Smooth muscle cell (in vitro differentiated cells): ENCODE results near the gene TECPR2. TPM values are rescaled to one million over a fixed set of nuclear protein-coding genes. Genes with fewer than 3 reads are reported as not detected.
"Not testable (repeated sequence)": the region's sequence is repeated elsewhere in the genome, so short reads cannot be mapped to it uniquely, and the experiment has no call there.

Source experiments
- DNase-seq: peaks from one replicate; lab custom pipeline; 2025; ENCODE audit not compliant: unreplicated experiment; lab: John Stamatoyannopoulos, UW
- H2AFZ ChIP-seq: fragments of 200-600 bp; sonication (generic); 2 replicates; pipeline ENCODE4 v1.6.0; 2016; ENCODE audit warnings: antibody characterized with exemption, low read depth, mild to moderate bottlenecking
- H3F3A ChIP-seq: fragments of 200-600 bp; sonication (generic); 2 replicates; pipeline ENCODE4 v1.6.0; 2017; ENCODE audit warnings: antibody characterized with exemption, low read depth
- H3K27ac ChIP-seq: fragments of 200-600 bp; sonication (generic); 2 replicates; pipeline ENCODE4 v1.5.1; 2016; ENCODE audit warnings: low read depth, mild to moderate bottlenecking
- H3K27me3 ChIP-seq: fragments of 200-600 bp; sonication (generic); 2 replicates; pipeline ENCODE4 v1.6.1; 2016; ENCODE audit warnings: low read depth, mild to moderate bottlenecking
- H3K36me3 ChIP-seq: fragments of 200-600 bp; sonication (generic); 2 replicates; pipeline ENCODE4 v1.5.1; 2016; ENCODE audit warnings: low read depth
- H3K4me1 ChIP-seq: fragments of 200-600 bp; sonication (generic); 2 replicates; pipeline ENCODE4 v1.5.1; 2016; ENCODE audit warnings: low read depth
- H3K4me2 ChIP-seq: fragments of 200-600 bp; sonication (generic); 2 replicates; pipeline ENCODE4 v1.6.0; 2016; ENCODE audit warnings: mild to moderate bottlenecking
- H3K4me3 ChIP-seq: fragments of 200-600 bp; sonication (generic); 2 replicates; pipeline ENCODE4 v1.5.1; 2016; ENCODE audit warnings: mild to moderate bottlenecking
- H3K79me2 ChIP-seq: fragments of 200-600 bp; sonication (generic); 2 replicates; pipeline ENCODE4 v1.6.0; 2016; ENCODE audit warnings: low read depth, mild to moderate bottlenecking
- H3K9ac ChIP-seq: fragments of 200-600 bp; sonication (generic); 2 replicates; pipeline ENCODE4 v1.6.0; 2016; ENCODE audit warnings: low read depth
- H3K9me3 ChIP-seq: fragments of 200-600 bp; sonication (generic); replicated peaks from 2 replicates; pipeline ENCODE4 v1.5.1; 2016; ENCODE audit warnings: low read depth
- H4K20me1 ChIP-seq: fragments of 200-600 bp; sonication (generic); 2 replicates; pipeline ENCODE4 v1.6.0; 2016; ENCODE audit warnings: low read depth
- CTCF ChIP-seq: fragments of 200-600 bp; sonication (generic); IDR thresholded peaks from 2 replicates; pipeline ENCODE4 v1.5.1; 2017; ENCODE audit warnings: borderline replicate concordance, mild to moderate bottlenecking, antibody characterized with exemption; ENCODE audit not compliant: insufficient read depth, poor library complexity, severe bottlenecking
- WGBS: methylation state at CpG from one replicate; pipeline ENCODE4 v1.1.7; 2016; ENCODE audit warnings: low lambda C conversion rate; 5-methylcytosine and 5-hydroxymethylcytosine counted together
- microRNA-seq: library from miRNA; unstranded; fragments of <30 nt; microRNA quantifications from one replicate; pipeline ENCODE4, GENCODE V29; 2016; ENCODE audit warnings: borderline number of aligned reads
- polyA plus RNA-seq: library from polyadenylated mRNA; unstranded; fragments of >200 nt; fragmentation: Nextera tagmentation; extraction: Ambion mirVana; gene quantifications from 2 replicates; pipeline ENCODE4 v1.2.1, GENCODE V29; 2016
- small RNA-seq: library from RNA; depleted of rRNA; stranded (forward); fragments of <200 nt; gene quantifications from one replicate; pipeline ENCODE3, GENCODE V24; 2014
- total RNA-seq: library from RNA; depleted of rRNA; stranded (reverse); fragments of >200 nt; gene quantifications from 2 replicates; pipeline ENCODE4 v1.2.3, GENCODE V29; 2014

TECPR2 gene
- total and polyA plus RNA-seq, 2 experiments from 2014 or later = 11.0 to 12.2 TPM

GRCh38 chr14:102548616-102549240 is 186.0 kb downstream of the TECPR2 start:
- Histone ChIP-seq H3K4me1 (peaks cover 20% of the 10 kb centered on the region), H3K27me3 (peaks cover 9% of the 10 kb centered on the region), H4K20me1 (no peaks in the 10 kb centered on the region), H3K9ac (no peak overlapping the region), H3K9me3 (no peaks in the 10 kb centered on the region), H3K4me2 (no peak overlapping the region), H2AFZ (no peak overlapping the region), H3K36me3 (no peaks in the 10 kb centered on the region), H3K4me3 (no peak overlapping the region), H3K79me2 (no peaks in the 10 kb centered on the region), H3F3A (peaks cover 7% of the 10 kb centered on the region), H3K27ac (no peak overlapping the region)
- 62% methylated on average over 3 of the region's 3 CpGs for WGBS
- no peak for DNase-seq
- TF ChIP-seq CTCF = no peak

DNA sequence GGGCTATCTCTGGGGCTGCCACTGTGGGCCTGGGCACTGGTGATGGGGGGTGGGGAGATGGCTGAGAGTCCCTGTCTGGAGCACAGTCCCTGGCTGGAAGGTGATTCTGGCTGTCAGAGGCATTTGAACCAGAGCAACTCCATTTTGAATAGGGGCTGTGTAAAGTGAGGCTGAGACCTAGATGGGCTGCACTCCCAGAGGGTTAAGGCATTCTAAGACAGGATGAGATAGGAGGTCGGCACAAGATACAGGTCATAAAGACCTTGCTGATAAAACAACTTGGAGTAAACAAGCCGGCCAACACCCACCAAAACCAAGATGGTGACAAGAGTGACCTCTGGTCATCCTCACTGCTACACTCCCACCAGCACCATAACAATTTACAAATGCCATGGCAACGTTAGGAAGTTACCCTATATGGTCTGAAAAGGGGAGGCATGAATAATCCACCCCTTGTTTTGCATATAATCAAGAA is 188.2 kb downstream of the TECPR2 start:
- H3K4me1 ChIP-seq = peaks cover 12% of the 10 kb centered on the region

More for the DNA sequence above, 188.2 kb downstream of the TECPR2 start:
- not testable (repeated sequence) for H2AFZ ChIP-seq, H4K20me1 ChIP-seq, H3K9ac ChIP-seq, H3K27me3 ChIP-seq, H3F3A ChIP-seq, H3K9me3 ChIP-seq, H3K4me3 ChIP-seq, DNase-seq, H3K4me2 ChIP-seq, H3K79me2 ChIP-seq, H3K27ac ChIP-seq, H3K36me3 ChIP-seq
- 68% methylated on average over 3 of the region's 3 CpGs for WGBS

Small RNA genes lying within 50 kb of the gene (microRNA-seq; reads per million reads assigned to microRNA genes)
- gene MIR4309 = not detected

Small RNA genes lying within 50 kb of the gene (small RNA-seq; reads per million reads assigned to genes)
- not detected for gene MIR4309

Other genes starting within 250 kb of the TECPR2 start
- 12.0 and 22.8 TPM in 2 replicates for gene WDR20, start 223.0 kb upstream of the TECPR2 start, total RNA-seq
- 19.4 and 20.4 TPM in 2 replicates for gene WDR20, start 223.0 kb upstream of the TECPR2 start, polyA plus RNA-seq
- 4.7 and 8.2 TPM in 2 replicates for gene MOK, start 57.8 kb upstream of the TECPR2 start, total RNA-seq
- gene MOK, start 57.8 kb upstream of the TECPR2 start, polyA plus RNA-seq = 6.4 and 9.0 TPM in 2 replicates
- gene ZNF839, start 43.2 kb upstream of the TECPR2 start, total RNA-seq = 5.2 and 13.1 TPM in 2 replicates
- 4.0 and 5.7 TPM in 2 replicates for gene ZNF839, start 43.2 kb upstream of the TECPR2 start, polyA plus RNA-seq
- 36.5 and 51.8 TPM in 2 replicates for gene CINP, start 51 bp upstream of the TECPR2 start, total RNA-seq
- gene CINP, start 51 bp upstream of the TECPR2 start, polyA plus RNA-seq = 34.9 and 43.6 TPM in 2 replicates
- gene ANKRD9, start 146.8 kb downstream of the TECPR2 start, total RNA-seq = 14.0 and 17.2 TPM in 2 replicates
- gene ANKRD9, start 146.8 kb downstream of the TECPR2 start, polyA plus RNA-seq = 38.9 and 40.3 TPM in 2 replicates
- 25.7 and 29.3 TPM in 2 replicates for gene RCOR1, start 229.7 kb downstream of the TECPR2 start, total RNA-seq
- gene RCOR1, start 229.7 kb downstream of the TECPR2 start, polyA plus RNA-seq = 4.4 and 5.5 TPM in 2 replicates